GM18526 (cell line): ENCODE measurements around the gene ARMC9.

Experiments
- POLR2A ChIP-seq: IDR thresholded peaks from 3 replicates; pipeline ENCODE4 v1.6.1; 2011; ENCODE audit not compliant: insufficient read length; ENCODE audit errors: extremely low read depth

The ARMC9 gene

GRCh38 chr2:231198291-231199173 is at the start of gene ARMC9:
TSS of gene ARMC9 (plus strand) at chr2:231198631. CDS start at chr2:231206239, 7,608 bp downstream.
- TF ChIP-seq POLR2A, result peak; percentile 89

GRCh38 chr2:231152800-231153557 is 45.5 kb upstream of the ARMC9 start:
- no peak for TF ChIP-seq POLR2A

- TF ChIP-seq POLR2A, result no peak
These were observed 39.1 kb upstream of the ARMC9 start for GRCh38 chr2:231159306-231159705.

- no peak for TF ChIP-seq POLR2A
These were observed 37.7 kb upstream of the ARMC9 start for GRCh38 chr2:231160701-231161100.

- TF ChIP-seq POLR2A, result no peak
These were observed 37.1 kb upstream of the ARMC9 start for GRCh38 chr2:231161252-231161839.

- no peak for TF ChIP-seq POLR2A
These were observed 36.5 kb upstream of the ARMC9 start for GRCh38 chr2:231161877-231162329.

GRCh38 chr2:231163011-231163410 is 35.4 kb upstream of the ARMC9 start:
- TF ChIP-seq POLR2A, result no peak

GRCh38 chr2:231163414-231164095 is 34.9 kb upstream of the ARMC9 start:
- no peak for TF ChIP-seq POLR2A

- no peak for TF ChIP-seq POLR2A
These were observed 30.5 kb upstream of the ARMC9 start for GRCh38 chr2:231167745-231168459.

- no peak for TF ChIP-seq POLR2A
These were observed 29.8 kb upstream of the ARMC9 start for GRCh38 chr2:231168460-231169139.

- TF ChIP-seq POLR2A, result no peak
These were observed 28.9 kb upstream of the ARMC9 start for GRCh38 chr2:231169488-231169887.

- TF ChIP-seq POLR2A, result no peak
These were observed 28.4 kb upstream of the ARMC9 start for GRCh38 chr2:231170055-231170454.

- no peak for TF ChIP-seq POLR2A
These were observed 26.4 kb upstream of the ARMC9 start for GRCh38 chr2:231172025-231172424.

GRCh38 chr2:231174211-231174651 is 24.2 kb upstream of the ARMC9 start:
- TF ChIP-seq POLR2A, result no peak
